ENCODE measurements around the gene CEMIP2.

GRCh38 chr9:71764463-71764862, 3.9 kb downstream of the CEMIP2 start:
- no peak for TF ChIP-seq YY1 (IDR thresholded peaks at IDR 0.05)
- no peak for TF ChIP-seq TAF1 (conservative IDR thresholded peaks at IDR 0.05)
- no peak for TF ChIP-seq RAD21 (IDR thresholded peaks at IDR 0.05)
- TF ChIP-seq CTCF (IDR thresholded peaks at IDR 0.05; ENCODE audit: low read depth, low read length, missing input control) = no peak
- TF ChIP-seq, protein P1, sequence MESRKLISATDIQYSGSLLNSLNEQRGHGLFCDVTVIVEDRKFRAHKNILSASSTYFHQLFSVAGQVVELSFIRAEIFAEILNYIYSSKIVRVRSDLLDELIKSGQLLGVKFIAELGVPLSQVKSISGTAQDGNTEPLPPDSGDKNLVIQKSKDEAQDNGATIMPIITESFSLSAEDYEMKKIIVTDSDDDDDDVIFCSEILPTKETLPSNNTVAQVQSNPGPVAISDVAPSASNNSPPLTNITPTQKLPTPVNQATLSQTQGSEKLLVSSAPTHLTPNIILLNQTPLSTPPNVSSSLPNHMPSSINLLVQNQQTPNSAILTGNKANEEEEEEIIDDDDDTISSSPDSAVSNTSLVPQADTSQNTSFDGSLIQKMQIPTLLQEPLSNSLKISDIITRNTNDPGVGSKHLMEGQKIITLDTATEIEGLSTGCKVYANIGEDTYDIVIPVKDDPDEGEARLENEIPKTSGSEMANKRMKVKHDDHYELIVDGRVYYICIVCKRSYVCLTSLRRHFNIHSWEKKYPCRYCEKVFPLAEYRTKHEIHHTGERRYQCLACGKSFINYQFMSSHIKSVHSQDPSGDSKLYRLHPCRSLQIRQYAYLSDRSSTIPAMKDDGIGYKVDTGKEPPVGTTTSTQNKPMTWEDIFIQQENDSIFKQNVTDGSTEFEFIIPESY (IDR thresholded peaks at IDR 0.05) = no peak
- TF ChIP-seq REST (IDR thresholded peaks at IDR 0.05) = no peak
- no peak for TF ChIP-seq SP1 (IDR thresholded peaks at IDR 0.05)

Data from liver (tissue), 3 donors.